ENCODE data around the gene PUS1.
"Not testable (repeated sequence)": the region's sequence is repeated elsewhere in the genome, so short reads cannot be mapped to it uniquely, and the experiment has no call there.

Gene PUS1

DNA sequence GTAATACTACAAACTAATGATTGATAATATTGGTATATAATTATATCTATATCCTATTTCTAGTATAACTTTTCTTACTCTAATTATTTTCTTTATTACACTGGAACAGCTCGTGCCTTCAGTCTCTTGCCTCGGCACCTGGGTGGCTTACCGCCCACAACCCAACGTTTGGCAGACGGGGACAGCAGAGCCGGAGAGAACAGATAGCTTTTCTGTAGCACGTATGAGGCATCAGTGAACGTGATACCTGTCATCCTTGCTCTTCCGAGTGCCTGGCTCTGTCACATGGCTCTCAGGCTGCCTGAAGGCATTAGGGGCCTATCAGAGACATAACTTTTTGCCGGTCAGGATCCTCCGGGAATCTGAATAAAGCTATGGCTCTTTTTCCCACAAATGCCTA lies 5.5 kb downstream of the PUS1 start:
- DNase-seq (ENCODE audit: low read depth in 3 of 3): no peak

GRCh38 chr12:131938082-131938481 lies 9.0 kb downstream of the PUS1 start:
- no peak for DNase-seq (ENCODE audit: low read depth in 3 of 3)

DNA sequence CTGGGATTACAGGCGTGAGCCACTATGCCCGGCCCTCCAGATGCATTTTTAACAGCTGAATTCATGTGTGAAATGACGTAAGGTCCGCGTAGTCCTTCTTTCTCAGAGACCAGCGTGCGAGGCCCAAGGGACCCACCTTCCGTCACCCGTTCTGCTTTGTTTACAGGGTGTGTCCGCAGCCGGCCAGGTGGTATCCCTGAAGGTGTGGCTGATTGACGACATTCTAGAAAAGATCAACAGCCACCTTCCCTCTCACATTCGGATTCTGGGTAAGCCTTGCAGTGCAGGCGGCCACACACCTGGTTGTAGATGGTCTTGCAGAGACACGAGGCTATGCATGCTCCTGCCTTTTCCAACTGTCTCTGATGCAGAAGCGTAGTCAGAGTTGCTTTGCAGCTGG lies 9.9 kb downstream of the PUS1 start:
- DNase-seq (ENCODE audit: low read depth in 3 of 3): no peak

DNA sequence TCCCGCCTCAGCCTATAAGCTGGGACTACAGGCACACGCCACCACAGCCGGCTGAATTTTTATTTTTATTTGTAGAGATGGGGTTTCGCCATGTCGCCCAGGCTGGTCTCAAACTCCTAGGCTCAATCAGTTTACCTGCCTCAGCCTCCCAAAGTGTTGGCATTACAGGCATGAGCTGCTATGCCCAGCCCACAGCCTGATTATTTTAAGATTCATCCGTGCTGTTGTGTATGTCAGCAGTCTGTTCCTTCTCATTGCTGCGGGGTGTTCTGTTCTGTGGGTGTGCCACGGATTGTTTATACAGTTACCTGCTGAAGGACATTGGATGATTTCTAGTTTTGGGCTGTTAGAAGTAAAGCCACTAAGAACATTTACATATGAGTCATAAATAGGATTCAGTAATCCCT lies 11.1 kb downstream of the PUS1 start:
- DNase-seq (ENCODE audit: low read depth in 3 of 3): no peak

DNA sequence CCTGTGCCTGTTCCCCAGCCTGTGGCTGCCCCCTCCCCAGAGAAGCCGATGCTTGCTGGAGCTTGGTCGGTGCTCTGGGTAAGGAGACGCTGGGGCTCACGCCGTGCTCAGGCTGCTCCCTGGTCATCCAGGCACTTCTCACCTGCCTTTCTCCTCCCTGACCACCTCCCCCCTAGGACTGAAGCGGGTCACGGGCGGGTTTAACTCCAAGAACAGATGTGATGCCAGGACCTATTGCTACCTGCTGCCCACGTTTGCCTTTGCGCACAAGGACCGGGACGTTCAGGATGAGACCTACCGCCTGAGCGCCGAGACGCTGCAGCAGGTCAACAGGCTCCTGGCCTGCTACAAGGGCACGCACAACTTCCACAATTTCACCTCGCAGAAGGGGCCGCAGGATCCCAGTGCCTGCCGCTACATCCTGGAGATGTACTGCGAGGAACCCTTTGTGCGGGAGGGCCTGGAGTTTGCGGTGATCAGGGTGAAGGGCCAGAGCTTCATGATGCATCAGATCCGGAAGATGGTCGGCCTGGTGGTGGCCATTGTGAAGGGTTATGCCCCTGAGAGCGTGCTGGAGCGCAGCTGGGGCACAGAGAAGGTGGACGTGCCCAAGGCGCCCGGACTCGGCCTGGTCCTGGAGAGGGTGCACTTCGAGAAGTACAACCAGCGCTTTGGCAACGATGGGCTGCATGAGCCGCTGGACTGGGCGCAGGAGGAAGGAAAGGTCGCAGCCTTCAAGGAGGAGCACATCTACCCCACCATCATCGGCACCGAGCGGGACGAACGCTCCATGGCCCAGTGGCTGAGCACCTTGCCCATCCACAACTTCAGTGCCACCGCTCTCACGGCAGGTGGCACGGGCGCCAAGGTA lies 12.3 kb downstream of the PUS1 start:
- no peak for DNase-seq (ENCODE audit: low read depth in 3 of 3)

- DNase-seq (ENCODE audit: low read depth in 3 of 3): no peak
Measured at GRCh38 chr12:131941987-131942341, 12.9 kb downstream of the PUS1 start.

DNA sequence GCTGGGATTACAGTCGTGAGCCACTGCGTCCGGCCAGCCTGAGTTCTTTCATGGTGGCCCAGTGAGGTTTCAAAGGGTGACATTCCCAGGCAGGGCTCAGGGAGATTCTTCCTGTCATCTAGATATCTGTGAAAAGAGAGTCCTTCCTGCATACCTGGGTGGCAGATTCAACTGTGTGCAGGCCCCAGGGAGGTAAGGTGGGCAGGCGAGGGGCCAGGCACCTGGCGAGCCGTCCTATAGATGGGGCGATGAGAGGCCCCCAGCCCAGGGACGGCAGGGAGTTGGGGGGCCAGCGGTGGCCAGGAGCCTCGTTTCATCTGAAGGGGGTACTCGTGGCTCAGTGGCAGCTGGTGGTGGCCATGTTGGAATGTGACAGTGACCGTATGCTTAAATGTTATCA lies 13.6 kb downstream of the PUS1 start:
- no peak for DNase-seq (ENCODE audit: low read depth in 3 of 3)

DNA sequence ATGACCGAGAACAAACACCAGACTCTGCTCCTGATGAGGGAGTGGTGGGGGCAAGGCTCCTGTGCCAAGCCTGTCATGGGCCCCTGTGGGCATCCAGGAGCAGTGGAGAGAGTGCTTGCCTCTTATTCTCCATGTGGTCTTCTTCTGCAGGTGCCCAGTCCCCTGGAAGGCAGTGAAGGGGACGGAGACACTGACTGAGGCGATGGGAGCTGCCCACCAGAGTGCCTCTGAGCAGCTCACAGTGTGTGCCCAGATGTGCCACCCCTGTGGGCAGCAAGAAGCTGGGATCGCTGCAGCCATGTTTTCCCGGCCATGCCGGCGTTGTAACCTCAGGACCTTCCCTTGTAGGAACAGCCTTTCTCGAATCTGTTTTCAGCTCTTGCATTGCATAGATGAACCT lies 14.3 kb downstream of the PUS1 start:
- no peak for DNase-seq (ENCODE audit: low read depth in 3 of 3)

- DNase-seq (ENCODE audit: low read depth in 3 of 3): no peak
Measured at GRCh38 chr12:131943876-131944275, 14.8 kb downstream of the PUS1 start.

DNA sequence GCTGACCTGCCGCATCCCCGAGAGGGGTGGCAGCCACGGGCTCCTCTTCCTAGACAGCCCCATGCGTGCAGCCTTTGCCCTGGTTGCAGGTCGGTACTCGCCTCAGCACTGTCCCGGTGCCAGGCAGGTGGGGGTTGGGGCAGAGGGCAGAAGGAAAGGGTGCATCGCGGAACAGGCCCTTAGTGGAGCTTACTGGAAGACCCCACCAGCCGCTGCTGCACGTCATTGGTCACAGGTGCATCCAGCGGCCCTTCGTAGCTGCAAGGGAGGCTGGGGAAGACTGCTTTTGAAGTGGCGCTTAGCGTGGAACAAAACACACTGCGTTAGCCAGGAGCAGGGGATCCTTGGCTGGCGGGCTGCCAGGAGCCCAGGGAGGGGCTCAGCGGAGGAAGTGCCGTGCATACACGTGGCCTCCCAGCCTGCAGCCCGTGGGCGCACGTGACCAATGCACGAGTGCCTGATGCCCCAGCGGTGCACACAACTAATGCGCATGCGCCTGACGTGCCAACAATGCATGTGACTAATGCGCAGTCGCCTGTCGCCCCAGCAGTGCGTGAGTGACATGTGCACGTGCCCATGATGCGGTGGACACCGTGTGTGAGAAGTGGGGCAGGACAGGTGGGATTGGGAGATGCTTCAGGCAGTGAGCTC lies 15.7 kb downstream of the PUS1 start:
- DNase-seq (ENCODE audit: low read depth in 3 of 3): no peak

GRCh38 chr12:131946757-131947156 lies 17.7 kb downstream of the PUS1 start:
- DNase-seq (ENCODE audit: low read depth in 3 of 3): no peak

DNA sequence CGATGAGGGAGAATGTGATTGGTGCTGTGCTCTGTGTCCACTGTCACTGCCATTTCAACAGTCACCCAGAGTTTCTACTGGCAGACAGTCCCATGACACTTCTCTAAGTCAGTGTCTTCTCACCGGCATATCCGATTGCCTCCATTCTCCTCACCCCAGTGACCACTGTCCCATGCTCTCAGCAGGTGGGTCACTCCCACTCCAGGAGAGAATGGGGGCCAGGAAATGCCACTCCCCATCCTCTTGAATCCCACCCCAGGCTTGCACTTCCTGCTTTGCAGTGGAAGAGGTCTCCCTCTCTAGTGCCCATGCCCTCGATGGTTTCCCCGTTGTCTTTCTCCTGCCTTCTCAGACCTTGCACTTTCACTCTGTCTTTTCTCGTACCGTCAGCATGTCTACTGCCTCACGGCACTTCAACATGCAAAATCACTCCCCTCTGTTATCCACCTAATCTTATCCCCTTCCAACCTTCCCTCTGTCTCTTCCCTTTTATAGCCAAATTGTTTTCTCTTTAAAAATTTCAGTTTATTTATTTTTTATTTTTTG lies 18.5 kb downstream of the PUS1 start:
- no peak for DNase-seq (ENCODE audit: low read depth in 3 of 3)

DNA sequence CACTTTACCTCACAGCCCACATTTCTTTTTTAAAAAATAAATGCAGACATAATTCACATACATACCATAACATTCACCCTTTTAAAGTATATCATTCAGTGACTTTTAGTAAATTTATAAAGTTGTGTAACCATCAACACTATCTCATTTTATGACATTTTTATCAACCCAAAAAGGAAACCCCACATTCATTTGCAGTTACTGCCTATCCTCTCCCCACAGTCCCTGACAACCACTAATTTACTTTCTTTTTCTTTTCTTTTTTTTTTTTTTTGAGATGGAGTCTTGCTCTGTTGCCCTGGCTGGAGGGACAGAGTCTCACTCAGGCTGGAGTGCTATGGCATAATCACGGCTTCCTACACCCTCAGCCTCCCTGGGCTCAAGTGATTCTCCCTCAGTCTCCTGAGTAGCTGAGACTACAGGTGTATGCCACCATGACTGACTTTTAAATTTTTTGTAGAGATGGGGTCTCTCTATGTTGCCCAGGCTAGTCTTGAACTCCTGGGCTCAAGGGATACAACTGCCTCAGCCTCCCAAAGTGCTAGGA lies 19.2 kb downstream of the PUS1 start:
- DNase-seq (ENCODE audit: low read depth in 3 of 3): no peak

DNA sequence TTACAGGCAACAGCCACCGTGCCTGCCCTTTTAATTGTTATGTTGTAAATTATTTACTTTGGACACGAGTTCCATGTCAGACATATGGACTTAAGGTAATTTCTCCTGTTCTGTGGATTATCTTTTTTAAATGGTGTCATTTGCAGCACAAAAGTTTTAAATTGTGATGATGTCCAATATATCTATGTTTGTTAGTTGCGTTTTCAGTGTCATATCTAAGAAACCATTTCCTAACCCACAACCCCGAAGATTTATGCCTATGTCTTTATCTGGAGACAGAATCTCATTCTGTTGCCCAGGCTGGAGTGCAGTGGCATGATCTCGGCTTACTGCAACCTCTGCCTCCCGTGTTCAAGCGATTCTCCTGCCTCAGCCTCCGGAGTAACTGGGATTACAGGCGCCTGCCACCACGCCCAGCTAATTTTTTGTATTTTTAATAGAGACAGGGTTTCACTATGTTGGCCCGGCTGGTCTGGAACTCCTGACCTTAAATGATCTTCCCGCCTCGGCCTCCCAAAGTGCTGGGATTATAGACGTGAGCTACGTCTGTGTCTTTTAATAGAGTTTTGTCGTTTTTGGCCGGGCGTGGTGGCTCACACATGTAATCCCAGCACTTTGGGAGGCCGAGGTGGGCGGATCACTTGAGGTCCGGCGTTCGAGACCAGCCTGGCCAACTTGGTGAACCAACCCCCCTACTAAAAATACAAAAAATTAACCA lies 19.8 kb downstream of the PUS1 start:
- DNase-seq (ENCODE audit: low read depth in 3 of 3): not testable (repeated sequence)

DNA sequence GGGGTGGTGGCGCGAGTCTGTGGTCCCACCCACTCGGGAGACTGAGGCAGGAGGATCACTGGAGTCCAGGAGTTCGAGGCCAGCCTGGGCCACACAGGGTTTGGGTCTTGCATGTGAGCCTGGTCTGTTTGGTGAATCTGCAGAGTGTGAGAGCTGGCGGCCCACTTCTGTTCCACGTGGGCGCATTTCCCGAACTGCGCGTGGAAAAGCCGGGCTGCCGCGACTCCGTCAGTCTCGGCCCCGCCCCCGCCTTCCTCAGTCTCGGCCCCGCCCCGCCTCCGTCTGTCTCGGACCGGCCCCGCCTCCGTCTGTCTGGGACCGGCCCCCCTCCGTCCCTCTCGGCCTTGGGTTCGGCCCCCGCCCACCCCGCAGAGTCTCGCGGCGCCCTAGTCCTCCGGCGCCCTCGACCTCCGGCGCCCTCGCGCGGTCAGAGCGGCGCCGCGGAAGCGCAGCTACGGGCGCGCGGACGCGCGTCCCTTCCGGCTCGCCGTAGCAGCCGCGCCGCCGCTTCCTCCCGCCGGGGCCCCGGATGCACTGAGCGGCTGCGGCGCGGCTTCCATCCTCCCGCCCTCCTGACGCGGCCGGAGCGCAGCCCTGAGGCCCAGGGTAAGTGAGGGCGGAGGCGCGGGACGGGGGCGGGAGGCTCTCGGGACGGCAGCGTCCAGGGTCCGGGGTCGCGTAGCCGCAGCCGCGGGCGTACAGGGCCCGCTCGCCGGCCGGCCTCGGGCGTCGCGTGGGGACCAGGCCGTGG lies 20.5 kb downstream of the PUS1 start, which contains the start of gene EP400:
Gene EP400 (plus strand): TSS at position 512 of the 751 bp plus-strand sequence. CDS start 10,678 bp downstream, outside the sequence.
- peak; percentile 89 to 97 (median 90) for DNase-seq (ENCODE audit: low read depth in 3 of 3)

GRCh38 chr12:131950182-131950913 lies 21.3 kb downstream of the PUS1 start:
- peak in 2 of 3 donors; percentile 10 to 21 for DNase-seq (ENCODE audit: low read depth in 3 of 3)

DNA sequence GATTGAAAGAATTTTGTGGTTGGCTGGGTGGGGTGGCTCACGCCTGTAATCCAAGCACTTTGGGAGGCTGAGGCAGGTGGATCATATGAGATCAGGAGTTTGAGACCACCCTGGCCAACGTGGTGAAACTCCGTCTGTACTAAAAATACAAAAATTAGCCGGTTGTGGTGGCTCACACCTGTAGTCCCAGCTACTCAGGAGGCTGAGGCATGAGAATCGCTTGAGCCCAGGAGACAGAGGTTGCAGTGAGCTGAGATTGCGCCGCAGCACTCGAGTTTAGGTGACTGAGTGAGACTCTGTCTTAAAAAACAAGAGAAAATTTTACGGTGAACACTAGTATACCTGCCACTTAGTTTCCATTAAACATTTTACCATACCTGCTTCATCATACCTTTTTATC lies 24.7 kb downstream of the PUS1 start:
- DNase-seq (ENCODE audit: low read depth in 3 of 3): not testable (repeated sequence)

- DNase-seq (ENCODE audit: low read depth in 3 of 3): not testable (repeated sequence)
Measured at GRCh38 chr12:131954460-131954859, 25.4 kb downstream of the PUS1 start.

- DNase-seq (ENCODE audit: low read depth in 3 of 3): no peak
Measured at GRCh38 chr12:131959116-131959515, 30.0 kb downstream of the PUS1 start.
